ENCODE results near the gene AMMECR1.
"Not testable (repeated sequence)": the region's sequence is repeated elsewhere in the genome, so short reads cannot be mapped to it uniquely, and the experiment has no call there.

GRCh38 chrX:110231485-110231884 lies 86.4 kb downstream of the AMMECR1 start:
- not testable (repeated sequence) for TF ChIP-seq MAX (IDR thresholded peaks at IDR 0.05; ENCODE audit: low read depth, low read length); CTCF (IDR thresholded peaks at IDR 0.05; ENCODE audit: low read depth, low read length); POLR2A (IDR thresholded peaks at IDR 0.05; ENCODE audit: extremely low read depth, insufficient read length); MYC (IDR thresholded peaks at IDR 0.05; ENCODE audit: low read depth, low read length)

Measured in NB4 (cell line).